Measurements from ENCODE around the gene NOXRED1. TPM values are rescaled to one million over a fixed set of nuclear protein-coding genes. Genes with fewer than 3 reads are reported as not detected.

NOXRED1 gene
- total RNA-seq, 1 donor = under 0.01 TPM

- no peak overlapping the region for H3K4me3 ChIP-seq (ENCODE audit: low read depth, low read length)
- DNase-seq (ENCODE audit: low read depth) = no peak
- no peak for TF ChIP-seq CTCF (IDR thresholded peaks at IDR 0.05; ENCODE audit: insufficient read depth, low read depth, low read length)
These were observed 76.8 kb downstream of the NOXRED1 start for GRCh38 chr14:77346495-77346894.

- no peak for DNase-seq (ENCODE audit: low read depth)
- H3K4me3 ChIP-seq (ENCODE audit: low read depth, low read length) = no peak overlapping the region
- no peak for TF ChIP-seq CTCF (IDR thresholded peaks at IDR 0.05; ENCODE audit: insufficient read depth, low read depth, low read length)
These were observed 78.8 kb downstream of the NOXRED1 start for GRCh38 chr14:77344377-77344996.

Small RNAs within 50 kb of the gene (small RNA-seq; reads per million reads assigned to genes)
- not detected for gene RF00404

Other genes with a start within 250 kb of the NOXRED1 start
- under 0.01 TPM in 1 of 2 replicates, not detected in the other for gene TMEM63C, start 241.7 kb downstream of the NOXRED1 start, total RNA-seq
- not detected in 2 replicates for gene NGB, start 152.3 kb downstream of the NOXRED1 start, total RNA-seq
- gene POMT2, start 102.6 kb downstream of the NOXRED1 start, total RNA-seq = 17.7 and 18.1 TPM in 2 replicates
- 22.0 and 37.4 TPM in 2 replicates for gene GSTZ1, start 102.5 kb downstream of the NOXRED1 start, total RNA-seq
- gene TMED8, start 46.4 kb downstream of the NOXRED1 start, total RNA-seq = 9.3 and 12.5 TPM in 2 replicates
- 1.3 and 1.6 TPM in 2 replicates for gene SAMD15, start 46.1 kb downstream of the NOXRED1 start, total RNA-seq
- 20.3 and 29.8 TPM in 2 replicates for gene VIPAS39, start 34.1 kb upstream of the NOXRED1 start, total RNA-seq
- 57.0 and 88.9 TPM in 2 replicates for gene AHSA1, start 34.6 kb upstream of the NOXRED1 start, total RNA-seq
- gene ISM2, start 75.3 kb upstream of the NOXRED1 start, total RNA-seq = under 0.01 TPM in 1 of 2 replicates, not detected in the other
- 38.3 and 48.4 TPM in 2 replicates for gene SPTLC2, start 193.1 kb upstream of the NOXRED1 start, total RNA-seq